ENCODE measurements around the gene KRT86.

Gene KRT86

GRCh38 chr12:52274521-52275120 is at the start of gene KRT86:
Gene KRT86 (plus strand): TSS chr12:52274645. CDS start chr12:52301917, 27,272 bp downstream.
- DNase-seq (ENCODE audit: low read depth in 3 of 3) = no peak

DNA sequence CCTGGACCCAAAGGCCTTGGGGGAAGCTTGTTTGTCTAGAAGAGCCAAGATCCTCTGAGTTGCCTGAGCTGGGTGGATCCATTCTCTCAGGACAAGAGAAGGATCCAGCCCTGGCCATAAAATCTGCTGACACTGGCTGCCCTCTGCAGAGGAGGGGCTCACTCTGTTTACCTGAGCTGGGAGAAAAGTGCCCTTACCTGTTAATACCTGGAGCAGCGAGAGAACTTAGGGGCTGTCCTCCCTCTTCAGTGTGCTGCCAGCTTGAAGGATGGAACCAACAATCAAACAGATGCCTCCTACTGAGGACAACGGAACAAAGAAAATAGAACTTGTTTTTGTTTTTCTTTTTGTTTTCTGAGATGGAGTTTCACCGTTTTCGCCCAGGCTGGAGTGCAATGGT is 48.7 kb upstream of the KRT86 start:
- no peak for DNase-seq (ENCODE audit: low read depth in 3 of 3)

- DNase-seq (ENCODE audit: low read depth in 3 of 3) = no peak
Measured at GRCh38 chr12:52226446-52226845, 48.0 kb upstream of the KRT86 start.

- no peak for DNase-seq (ENCODE audit: low read depth in 3 of 3)
Measured at GRCh38 chr12:52227606-52228166, 46.8 kb upstream of the KRT86 start.

- no peak for DNase-seq (ENCODE audit: low read depth in 3 of 3)
Measured at GRCh38 chr12:52228366-52228765, 46.1 kb upstream of the KRT86 start.

DNA sequence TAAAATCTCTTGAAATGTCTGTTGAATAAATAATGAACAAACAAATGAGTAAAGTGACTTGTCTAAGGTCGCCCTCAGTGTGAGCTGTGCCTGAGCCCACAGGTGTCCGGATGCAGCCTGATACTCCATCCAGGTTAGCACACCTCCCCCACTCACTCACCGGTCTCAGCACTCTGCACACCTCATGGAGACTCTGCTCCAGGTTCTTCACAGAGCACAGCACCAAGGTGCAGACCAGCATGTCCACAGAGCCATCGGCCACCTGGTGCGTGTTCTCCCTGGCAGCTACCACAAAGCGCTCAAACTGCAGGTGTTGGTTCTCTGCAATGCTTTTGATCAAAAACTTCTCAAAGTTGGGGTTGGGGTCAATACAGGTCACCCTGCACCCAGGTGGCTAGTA is 45.5 kb upstream of the KRT86 start:
- no peak for DNase-seq (ENCODE audit: low read depth in 3 of 3)

DNA sequence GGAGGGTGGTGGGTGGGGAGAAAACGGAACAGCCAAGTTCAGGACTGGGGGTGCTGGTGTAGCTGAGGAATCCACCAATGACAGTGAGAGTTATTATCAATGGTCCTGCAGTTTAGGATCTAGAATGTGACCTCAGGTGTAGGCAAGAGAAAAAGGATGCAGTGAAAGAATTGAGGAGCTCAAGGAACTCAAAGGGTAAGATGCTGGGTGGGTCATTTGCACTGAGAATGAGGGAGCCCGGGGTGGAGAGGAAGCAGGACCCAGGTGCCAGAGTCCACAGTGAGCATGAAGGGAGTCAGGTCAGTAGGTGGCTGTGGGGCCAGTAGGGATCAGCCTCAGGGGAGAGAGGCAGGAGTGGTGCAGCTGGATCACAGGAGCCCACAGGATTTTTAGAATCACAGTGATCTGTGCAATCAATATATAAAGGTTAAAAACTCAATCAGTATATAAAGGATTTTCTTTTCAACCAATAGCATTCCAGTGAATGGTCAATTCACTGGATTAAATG is 44.6 kb upstream of the KRT86 start:
- no peak for DNase-seq (ENCODE audit: low read depth in 3 of 3)

DNA sequence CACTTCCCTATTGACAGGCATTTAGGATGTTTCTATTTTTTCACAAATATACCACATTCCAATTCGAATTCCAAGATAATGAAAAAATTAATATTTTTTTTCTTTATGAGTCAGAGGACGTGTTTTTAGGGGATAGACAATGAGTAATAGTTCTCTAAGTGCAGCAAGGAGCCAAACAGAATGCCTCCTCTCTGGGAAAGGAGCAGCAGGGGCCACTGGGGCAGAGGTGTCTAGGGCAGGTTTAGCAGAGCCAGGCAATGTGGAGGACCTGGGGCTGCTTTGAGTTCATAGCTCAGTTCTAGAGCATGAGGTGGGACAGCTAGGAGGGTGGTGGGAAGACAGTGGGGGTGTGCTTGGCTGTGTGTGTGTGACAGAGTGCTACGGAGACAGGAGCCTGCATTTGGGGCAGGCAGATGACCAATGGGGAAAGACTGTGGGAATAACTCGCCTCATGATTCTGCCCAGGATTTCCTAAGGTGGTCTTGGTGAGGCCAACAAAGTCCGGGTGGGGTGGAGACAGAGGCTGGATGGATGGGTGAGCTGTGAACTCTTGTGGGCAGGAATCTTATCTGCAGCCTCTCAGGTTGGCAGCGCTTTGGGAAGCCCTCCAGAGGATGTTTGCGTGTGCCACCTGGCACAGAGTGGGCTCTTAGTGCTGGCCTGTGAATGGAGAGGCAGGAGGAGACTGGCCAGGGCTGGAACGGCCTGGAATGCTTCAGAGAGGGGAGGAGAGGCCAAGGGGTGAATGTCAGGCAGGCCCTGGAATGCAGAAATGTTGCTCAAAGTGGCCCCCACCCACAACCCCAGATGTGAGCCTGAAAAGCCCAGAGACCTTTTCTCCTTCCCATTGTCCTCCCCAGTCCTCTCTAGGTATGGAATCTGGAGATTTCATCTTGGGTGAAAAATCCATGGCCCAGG is 43.8 kb upstream of the KRT86 start:
- no peak for DNase-seq (ENCODE audit: low read depth in 3 of 3)

- DNase-seq (ENCODE audit: low read depth in 3 of 3) = no peak
Measured at GRCh38 chr12:52231305-52232202, 42.9 kb upstream of the KRT86 start.

DNA sequence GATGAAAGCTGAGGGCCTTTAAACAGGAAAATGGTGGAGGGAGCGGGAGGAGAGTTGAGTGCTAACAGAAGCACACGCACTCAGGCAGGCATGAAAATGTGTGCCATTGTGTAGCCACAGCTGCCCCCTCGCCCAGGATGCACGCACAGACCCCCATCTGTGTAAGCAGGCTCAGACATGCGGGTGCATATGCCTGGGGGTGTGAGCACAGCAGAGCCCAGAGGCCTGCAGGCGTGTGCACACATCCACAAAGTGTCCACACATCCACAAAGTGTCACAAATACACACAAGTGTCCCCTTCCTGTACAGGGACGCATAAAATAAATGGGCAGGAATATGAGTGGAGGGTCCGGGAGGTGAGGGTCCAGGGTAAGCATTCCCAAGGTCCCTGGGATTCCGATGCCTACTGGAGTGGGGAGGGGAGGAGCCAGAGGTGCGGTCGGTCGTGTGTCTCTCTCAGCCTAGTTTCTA is 42.2 kb upstream of the KRT86 start:
- DNase-seq (ENCODE audit: low read depth in 3 of 3) = no peak

- DNase-seq (ENCODE audit: low read depth in 3 of 3) = no peak
Measured at GRCh38 chr12:52232674-52233461, 41.6 kb upstream of the KRT86 start, which contains the start of gene KRT7. Gene KRT7 (plus strand): TSS chr12:52233243. CDS start chr12:52233297, 54 bp downstream.

GRCh38 chr12:52233462-52234207 is 40.8 kb upstream of the KRT86 start:
- DNase-seq (ENCODE audit: low read depth in 3 of 3) = no peak

- no peak for DNase-seq (ENCODE audit: low read depth in 3 of 3)
Measured at GRCh38 chr12:52234223-52234810, 40.1 kb upstream of the KRT86 start.

- no peak for DNase-seq (ENCODE audit: low read depth in 3 of 3)
Measured at GRCh38 chr12:52235001-52235764, 39.3 kb upstream of the KRT86 start.

- DNase-seq (ENCODE audit: low read depth in 3 of 3) = no peak
Measured at GRCh38 chr12:52235822-52236361, 38.6 kb upstream of the KRT86 start.

DNA sequence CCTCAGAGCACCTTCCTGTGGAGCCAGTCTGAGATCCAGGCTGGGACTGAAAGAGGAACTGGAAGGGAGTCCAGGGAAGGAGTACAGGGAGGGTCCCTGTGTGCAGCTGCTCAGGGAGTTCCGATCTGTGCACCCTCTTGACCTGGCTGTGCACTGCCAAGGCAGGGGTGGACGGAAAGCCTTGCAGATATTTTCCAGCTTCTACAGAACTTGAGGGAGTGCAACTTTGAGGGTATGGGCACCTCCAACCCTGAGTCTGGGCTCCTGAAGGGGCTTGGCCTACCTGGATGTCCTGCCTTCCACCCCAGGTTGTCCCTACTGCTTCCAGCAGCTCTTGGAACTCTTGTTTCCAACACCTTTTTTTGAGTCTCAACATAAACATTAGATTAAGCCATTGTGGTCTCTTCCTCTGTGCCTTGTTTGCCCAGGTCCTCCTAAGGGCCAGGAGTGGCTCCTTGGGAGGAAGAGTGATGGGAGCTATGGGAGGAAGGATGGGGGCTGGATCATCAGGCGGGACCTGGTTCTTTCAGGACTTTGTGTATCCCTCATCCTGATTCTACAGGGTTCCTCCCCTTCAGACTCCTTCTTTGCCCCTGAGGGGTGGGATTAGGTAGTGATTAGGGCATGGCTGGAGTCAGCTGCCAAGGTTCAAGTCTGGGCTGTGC is 37.9 kb upstream of the KRT86 start:
- DNase-seq (ENCODE audit: low read depth in 3 of 3) = no peak

DNA sequence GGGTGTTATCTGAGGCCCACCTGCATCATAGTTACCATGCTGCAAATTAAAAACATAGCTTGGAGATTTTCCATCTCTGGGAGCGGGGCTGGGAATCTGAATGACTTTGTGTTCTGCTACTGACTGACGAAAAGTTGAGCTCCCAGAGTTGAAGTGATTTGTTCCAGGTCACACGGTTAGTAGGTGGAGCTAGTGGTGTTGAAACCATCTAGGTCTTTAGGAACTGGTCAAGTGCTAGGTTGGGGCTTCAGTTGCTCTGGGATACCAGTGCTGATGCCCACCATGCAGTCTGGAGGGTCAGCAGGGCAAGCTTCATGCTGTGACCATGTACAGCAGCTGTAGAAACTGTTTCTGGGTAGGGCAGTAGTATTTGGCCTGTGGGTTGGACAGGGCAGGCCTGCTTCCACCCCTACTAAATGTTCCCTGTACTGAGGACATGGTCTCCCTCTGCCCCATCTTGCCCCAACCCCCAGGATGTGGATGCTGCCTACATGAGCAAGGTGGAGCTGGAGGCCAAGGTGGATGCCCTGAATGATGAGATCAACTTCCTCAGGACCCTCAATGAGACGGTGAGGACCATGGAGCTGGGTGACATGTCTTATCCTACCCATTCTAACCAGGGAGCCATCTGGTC is 36.1 kb upstream of the KRT86 start:
- DNase-seq (ENCODE audit: low read depth in 3 of 3) = no peak
